ENCODE measurements around the gene NEIL1. TPM values are rescaled to one million over a fixed set of nuclear protein-coding genes. Genes with fewer than 3 reads are reported as not detected.
"Not testable (repeated sequence)": the region's sequence is repeated elsewhere in the genome, so short reads cannot be mapped to it uniquely, and the experiment has no call there.

Gene NEIL1
- polyA plus RNA-seq, 3 donors from 2014 or later: 20.7 to 23.8 (median 22.4) TPM

DNA sequence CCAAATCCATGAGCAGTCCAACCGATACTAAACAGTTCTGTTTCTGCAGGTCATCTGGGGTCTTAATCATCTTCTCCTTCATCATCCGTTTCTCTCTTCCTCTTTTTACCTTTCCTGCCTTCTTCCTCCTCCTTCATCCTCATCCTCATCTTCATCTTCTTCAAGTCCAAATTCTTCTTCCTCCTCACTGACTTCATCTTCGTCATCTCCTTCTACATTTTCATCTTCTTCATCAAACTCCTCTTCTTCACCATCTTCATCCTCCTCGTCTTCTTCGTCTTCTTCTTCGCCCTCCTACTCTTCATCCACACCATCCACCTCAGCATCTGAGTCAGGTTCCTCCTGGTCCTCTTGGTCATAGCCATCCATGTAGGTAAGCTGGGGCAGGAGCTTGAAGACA lies 25.1 kb upstream of the NEIL1 start:
- Mint-ChIP-seq H3K4me1 (no peaks in the 10 kb centered on the region), H3K27me3 (ENCODE audit: low read depth in 3 of 3) (peaks cover 0 to 3% (median 3%) of the 10 kb centered on the region in 3 donors), H3K4me3 (no peak overlapping the region)

DNA sequence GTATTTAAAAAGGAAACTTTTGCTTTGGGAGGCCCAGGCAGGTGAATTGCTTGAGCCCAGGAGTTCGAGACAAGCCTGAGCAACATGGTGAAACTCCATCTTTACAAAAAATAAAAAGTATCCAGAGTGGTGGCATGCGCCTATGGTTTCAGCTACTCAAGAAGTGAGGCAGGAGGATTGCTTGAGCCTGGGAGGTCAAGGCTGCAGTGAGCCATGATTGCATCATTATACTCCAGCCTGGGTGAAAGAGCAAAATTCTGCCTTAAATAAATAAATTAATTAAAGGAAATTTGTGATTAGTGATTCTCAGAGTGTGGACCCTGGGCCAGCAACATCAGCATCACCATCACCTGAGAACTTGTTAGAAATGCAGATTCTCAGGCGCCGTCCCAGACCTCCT lies 20.9 kb upstream of the NEIL1 start:
- H3K27me3 Mint-ChIP-seq (ENCODE audit: low read depth in 3 of 3): peaks cover 0 to 5% (median 1%) of the 10 kb centered on the region in 3 donors
- no peaks in the 10 kb centered on the region for H3K9me3 Mint-ChIP-seq
- no peaks in the 10 kb centered on the region for H3K36me3 Mint-ChIP-seq
- no peak overlapping the region for H3K27ac Mint-ChIP-seq
- H3K4me1 Mint-ChIP-seq: no peaks in the 10 kb centered on the region
- no peak for DNase-seq
- H3K4me3 Mint-ChIP-seq: no peak overlapping the region

More for the DNA sequence above, 25.1 kb upstream of the NEIL1 start:
- peak overlapping the region in 1 of 6 donors; percentile 33 for H3K27ac Mint-ChIP-seq
- no peak for DNase-seq
- H3K36me3 Mint-ChIP-seq: peaks cover 0 to 3% (median 0%) of the 10 kb centered on the region in 3 donors
- H3K9me3 Mint-ChIP-seq: no peaks in the 10 kb centered on the region

DNA sequence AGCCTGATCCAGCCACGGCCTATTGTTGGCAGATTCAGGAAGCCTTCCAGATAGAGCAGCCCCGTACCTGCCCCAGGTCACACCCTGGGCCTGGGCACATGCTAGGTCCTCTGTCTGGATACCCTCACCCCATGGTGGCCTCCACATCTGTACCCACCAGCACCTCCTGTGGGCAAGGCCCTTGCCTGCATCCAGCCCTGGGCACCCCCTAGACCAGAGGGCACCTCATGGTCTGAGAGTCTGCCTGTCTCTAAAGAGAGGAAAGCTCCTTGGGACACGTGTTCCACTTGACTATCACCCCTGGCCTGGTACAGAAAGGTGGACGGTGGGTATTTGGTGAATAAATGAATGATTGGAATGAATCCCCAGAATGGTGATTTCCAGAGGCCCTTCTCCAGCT lies 19.8 kb upstream of the NEIL1 start:
- no peak overlapping the region for H3K4me3 Mint-ChIP-seq
- no peaks in the 10 kb centered on the region for H3K4me1 Mint-ChIP-seq
- H3K9me3 Mint-ChIP-seq: no peaks in the 10 kb centered on the region
- no peaks in the 10 kb centered on the region for H3K36me3 Mint-ChIP-seq
- no peak for DNase-seq
- H3K27ac Mint-ChIP-seq: peak overlapping the region in 1 of 6 donors; percentile 21
- H3K27me3 Mint-ChIP-seq (ENCODE audit: low read depth in 3 of 3): peaks cover 0 to 7% (median 0%) of the 10 kb centered on the region in 3 donors

DNA sequence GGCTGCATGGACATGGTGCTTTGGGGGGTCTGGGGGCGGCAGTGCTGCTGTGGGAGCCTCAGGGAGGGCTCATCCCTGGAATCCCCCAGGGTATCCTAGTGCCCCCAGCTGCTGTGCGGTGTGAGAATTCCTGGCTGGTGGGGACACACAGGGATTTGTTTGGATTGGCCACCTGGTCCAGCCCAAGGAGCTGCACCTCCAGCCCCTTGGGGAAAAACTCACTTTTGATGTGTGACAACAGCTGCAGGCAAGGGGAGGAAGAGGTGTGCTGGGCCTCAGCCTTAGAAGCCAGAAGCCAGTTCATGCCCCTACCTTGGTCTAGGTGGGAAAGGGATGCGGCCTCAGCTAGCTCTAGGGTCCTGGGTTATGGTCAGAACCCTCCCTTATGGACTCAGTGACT lies 19.3 kb upstream of the NEIL1 start:
- H3K27ac Mint-ChIP-seq: no peak overlapping the region
- H3K27me3 Mint-ChIP-seq (ENCODE audit: low read depth in 3 of 3): peaks cover 0 to 7% (median 0%) of the 10 kb centered on the region in 3 donors
- no peaks in the 10 kb centered on the region for H3K36me3 Mint-ChIP-seq
- no peak overlapping the region for H3K4me3 Mint-ChIP-seq
- no peaks in the 10 kb centered on the region for H3K9me3 Mint-ChIP-seq
- no peak for DNase-seq
- H3K4me1 Mint-ChIP-seq: no peaks in the 10 kb centered on the region

DNA sequence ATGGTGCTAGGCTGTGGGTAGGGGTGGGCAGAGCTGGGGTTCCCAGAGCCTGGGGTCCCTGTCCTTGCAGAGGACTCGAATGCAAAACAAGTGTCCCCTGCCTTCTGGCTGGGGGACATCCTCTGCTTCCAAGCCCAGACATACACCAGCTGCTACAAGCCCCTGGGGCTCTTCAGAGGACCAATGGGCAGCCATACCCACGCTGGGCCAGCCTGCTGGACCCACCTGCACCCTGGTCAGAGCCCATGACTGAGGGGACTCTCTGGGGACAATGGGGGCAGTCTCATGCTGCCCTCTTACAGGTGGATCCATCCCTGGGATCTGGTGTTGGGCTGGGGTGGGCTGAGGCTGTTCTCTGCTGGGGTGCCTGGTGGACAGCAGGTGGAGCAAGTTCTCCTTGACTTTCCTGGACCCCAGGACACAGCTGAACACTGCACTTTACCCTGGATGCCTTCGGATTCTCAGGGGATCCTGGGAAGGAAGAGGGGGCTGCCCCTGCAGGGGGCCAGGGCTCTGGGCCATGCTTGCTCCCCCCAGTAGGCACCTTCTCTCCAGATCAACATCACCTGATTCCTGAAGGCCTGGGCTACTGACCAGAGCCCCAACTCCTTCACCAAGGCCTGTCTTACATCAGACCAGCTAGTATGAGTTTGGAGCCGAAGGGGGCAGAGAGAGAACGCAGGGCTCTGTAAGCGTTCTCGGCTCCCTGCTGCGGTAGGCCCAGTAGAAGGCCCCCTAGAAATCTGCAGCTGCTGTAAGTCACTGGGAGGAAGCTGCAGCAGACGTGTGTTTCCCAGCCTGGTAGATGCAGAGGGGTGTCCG lies 18.1 kb upstream of the NEIL1 start:
- Mint-ChIP-seq H3K4me3 (no peak overlapping the region), H3K4me1 (peaks cover 5 to 7% of the 10 kb centered on the region in 2 donors), H3K9me3 (no peaks in the 10 kb centered on the region), H3K27ac (no peak overlapping the region), H3K27me3 (ENCODE audit: low read depth in 3 of 3) (peaks cover 1 to 10% (median 4%) of the 10 kb centered on the region in 3 donors), H3K36me3 (no peaks in the 10 kb centered on the region)
- no peak for DNase-seq

DNA sequence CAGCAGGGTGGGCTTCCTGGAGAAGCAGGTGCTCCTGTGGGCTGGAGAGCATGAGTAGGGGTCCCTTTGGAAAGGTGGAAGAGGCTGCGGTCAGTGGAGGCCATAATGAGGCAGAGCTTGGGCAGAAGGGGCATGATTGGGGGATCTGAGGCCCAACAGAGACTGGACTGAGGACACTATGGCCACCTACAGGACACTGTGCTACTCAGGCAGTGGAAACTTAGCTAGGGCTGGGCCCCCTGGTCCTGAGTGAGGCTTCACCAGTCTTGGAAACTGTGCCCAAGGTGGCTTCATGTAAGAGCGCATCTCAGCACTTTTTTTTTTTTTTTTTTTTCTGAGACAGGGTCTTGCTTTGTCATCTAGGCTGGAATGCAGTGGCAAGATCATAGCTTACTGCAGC lies 17.3 kb upstream of the NEIL1 start:
- Mint-ChIP-seq H3K36me3 (no peaks in the 10 kb centered on the region), H3K4me1 (peaks cover 14% of the 10 kb centered on the region in 2 donors), H3K9me3 (no peaks in the 10 kb centered on the region), H3K4me3 (no peak overlapping the region), H3K27me3 (ENCODE audit: low read depth in 3 of 3) (peaks cover 4 to 18% (median 6%) of the 10 kb centered on the region in 3 donors), H3K27ac (no peak overlapping the region)
- no peak for DNase-seq

DNA sequence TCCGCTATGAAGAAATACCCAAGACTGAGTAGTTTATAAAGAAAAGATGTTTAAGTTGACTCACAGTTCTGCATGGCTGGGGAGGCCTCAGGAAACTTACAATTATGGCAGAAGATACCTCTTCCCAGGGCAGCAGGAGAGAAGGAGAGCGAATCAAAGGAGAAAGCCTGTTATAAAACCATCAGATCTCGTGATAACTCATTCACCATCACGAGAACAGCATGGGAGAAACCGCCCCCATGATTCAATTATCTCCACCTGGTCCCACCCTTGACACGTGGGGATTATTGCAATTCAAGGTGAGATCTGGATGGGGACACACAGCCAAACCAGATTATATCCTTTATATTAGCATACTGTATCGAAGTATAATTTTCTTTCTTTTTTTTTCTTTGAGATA lies 14.7 kb upstream of the NEIL1 start:
- Mint-ChIP-seq H3K4me3 (peak overlapping the region in 1 of 5 donors; percentile 2), H3K27ac (peak overlapping the region in 5 of 6 donors; percentile 6 to 51 (median 37)), H3K27me3 (ENCODE audit: low read depth in 3 of 3) (peaks cover 10 to 27% (median 12%) of the 10 kb centered on the region in 3 donors), H3K4me1 (peaks cover 37 to 38% of the 10 kb centered on the region in 2 donors)
- H3K9me3 Mint-ChIP-seq, DNase-seq, H3K36me3 Mint-ChIP-seq: not testable (repeated sequence)

DNA sequence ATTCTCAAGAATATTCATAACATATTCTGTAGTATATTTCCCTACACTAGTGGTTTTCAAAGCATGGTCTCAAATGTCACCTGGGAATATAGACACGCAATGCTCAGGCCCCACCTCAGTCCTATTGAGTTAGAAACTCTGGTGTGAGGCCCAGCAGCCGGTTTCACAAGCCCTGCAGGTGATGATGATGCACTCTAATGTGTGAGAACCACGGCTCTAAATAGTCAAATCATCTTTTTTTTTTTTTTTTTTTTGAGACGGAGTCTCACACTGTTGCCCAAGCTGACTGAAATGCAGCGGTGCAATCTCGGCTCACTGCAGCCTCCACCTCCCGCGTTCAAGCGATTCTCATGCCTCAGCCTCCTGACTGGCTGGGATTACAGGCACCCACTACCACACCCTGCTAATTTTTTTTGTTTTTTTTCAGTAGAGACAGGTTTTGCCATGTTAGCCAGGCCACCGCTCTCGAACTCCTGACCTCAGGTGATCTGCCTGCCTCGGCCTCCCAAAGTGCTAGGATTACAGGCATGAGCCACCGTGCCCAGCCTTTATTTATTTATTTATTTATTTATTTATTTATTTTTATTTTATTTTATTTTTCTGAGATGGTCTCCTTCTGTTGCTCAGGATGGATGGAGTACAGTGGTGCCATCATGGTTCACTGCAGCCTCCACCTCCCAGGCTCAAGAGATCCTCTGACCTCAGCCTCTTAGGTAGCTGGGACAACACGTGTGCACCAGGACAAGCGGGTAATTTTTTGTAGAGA lies 13.0 kb upstream of the NEIL1 start:
- peak overlapping the region; percentile 51 to 86 (median 82) for H3K27ac Mint-ChIP-seq
- H3K27me3 Mint-ChIP-seq (ENCODE audit: low read depth in 3 of 3): peaks cover 12 to 27% (median 12%) of the 10 kb centered on the region in 3 donors
- peak overlapping the region in 4 of 5 donors; percentile 32 to 76 (median 52) for H3K4me3 Mint-ChIP-seq
- peaks cover 42 to 50% of the 10 kb centered on the region in 2 donors for H3K4me1 Mint-ChIP-seq
- peak; percentile 74 to 77 (median 75) for DNase-seq
- H3K36me3 Mint-ChIP-seq, H3K9me3 Mint-ChIP-seq: not testable (repeated sequence)

DNA sequence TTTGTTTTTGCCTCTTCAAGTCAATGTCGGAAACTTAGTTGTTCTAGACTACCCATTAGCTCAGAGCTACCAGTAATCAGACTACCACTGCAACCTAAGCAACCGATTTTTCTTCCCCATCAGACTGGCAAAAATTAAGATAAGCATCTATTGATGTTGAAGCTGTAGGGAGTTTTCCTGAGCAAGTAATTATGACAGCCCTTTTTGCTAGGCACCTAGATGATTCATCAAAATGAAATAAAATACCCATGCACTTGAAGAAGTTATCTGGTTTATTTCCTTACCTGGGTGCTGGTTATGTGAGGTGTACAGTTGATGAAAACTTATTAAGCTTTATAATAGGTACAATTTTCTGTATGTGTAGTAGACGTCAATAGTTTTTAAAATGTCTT lies 11.5 kb upstream of the NEIL1 start:
- peaks cover 44 to 50% of the 10 kb centered on the region in 2 donors for H3K4me1 Mint-ChIP-seq
- no peaks in the 10 kb centered on the region for H3K9me3 Mint-ChIP-seq
- H3K36me3 Mint-ChIP-seq: peaks cover 4 to 5% (median 5%) of the 10 kb centered on the region in 3 donors
- H3K4me3 Mint-ChIP-seq: peak overlapping the region; percentile 93 to 95 (median 94)
- peaks cover 12 to 27% (median 14%) of the 10 kb centered on the region in 3 donors for H3K27me3 Mint-ChIP-seq (ENCODE audit: low read depth in 3 of 3)
- H3K27ac Mint-ChIP-seq: peak overlapping the region; percentile 68 to 95 (median 91)
- no peak for DNase-seq

DNA sequence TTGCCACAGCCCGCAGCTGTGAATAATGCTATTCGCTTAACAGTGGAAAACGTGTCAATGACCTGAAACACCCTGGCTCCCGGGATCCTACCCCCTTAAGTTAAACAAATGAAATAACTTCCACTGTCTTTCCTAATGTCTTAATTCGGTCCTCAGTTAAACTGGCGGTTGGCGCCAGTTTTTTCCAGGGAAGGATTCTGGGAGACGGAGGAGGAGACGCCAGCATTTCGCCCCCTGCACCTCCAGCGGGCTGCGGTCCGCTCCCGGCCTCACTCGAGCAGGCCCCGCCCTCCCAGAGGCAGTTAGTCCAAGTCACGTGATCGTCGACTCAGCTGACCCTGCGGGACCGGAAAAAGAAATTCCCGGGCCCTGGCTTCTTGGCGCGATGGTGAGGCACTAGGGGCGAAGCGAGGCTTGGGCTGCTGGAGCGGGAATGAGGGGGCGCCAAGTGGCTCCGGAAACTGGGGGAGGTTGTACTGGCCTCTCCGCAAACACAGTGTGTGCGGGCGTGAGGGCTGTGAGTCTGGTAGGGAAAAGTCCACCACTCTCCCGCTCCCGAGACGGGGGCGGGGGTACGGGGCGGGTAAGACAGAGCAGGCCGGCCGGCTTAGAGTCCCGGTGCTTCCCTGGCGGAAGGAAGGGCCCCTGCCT lies 11.0 kb upstream of the NEIL1 start, which contains the start of gene COMMD4:
Gene COMMD4, plus strand, starts transcription at position 359 of the 651 bp plus-strand sequence. Its CDS starts 27 bp downstream, at position 386.
- H3K4me1 Mint-ChIP-seq: peaks cover 44 to 50% of the 10 kb centered on the region in 2 donors
- H3K9me3 Mint-ChIP-seq: no peaks in the 10 kb centered on the region
- peaks cover 5 to 7% (median 5%) of the 10 kb centered on the region in 3 donors for H3K36me3 Mint-ChIP-seq
- H3K27me3 Mint-ChIP-seq (ENCODE audit: low read depth in 3 of 3): peaks cover 12 to 24% (median 16%) of the 10 kb centered on the region in 3 donors
- peak; percentile 73 to 77 (median 73) for DNase-seq
- H3K4me3 Mint-ChIP-seq: peak within 1 kb of the TSS; percentile 93 to 95 (median 94)
- H3K27ac Mint-ChIP-seq: peak within 1 kb of the TSS; percentile 68 to 95 (median 91)

DNA sequence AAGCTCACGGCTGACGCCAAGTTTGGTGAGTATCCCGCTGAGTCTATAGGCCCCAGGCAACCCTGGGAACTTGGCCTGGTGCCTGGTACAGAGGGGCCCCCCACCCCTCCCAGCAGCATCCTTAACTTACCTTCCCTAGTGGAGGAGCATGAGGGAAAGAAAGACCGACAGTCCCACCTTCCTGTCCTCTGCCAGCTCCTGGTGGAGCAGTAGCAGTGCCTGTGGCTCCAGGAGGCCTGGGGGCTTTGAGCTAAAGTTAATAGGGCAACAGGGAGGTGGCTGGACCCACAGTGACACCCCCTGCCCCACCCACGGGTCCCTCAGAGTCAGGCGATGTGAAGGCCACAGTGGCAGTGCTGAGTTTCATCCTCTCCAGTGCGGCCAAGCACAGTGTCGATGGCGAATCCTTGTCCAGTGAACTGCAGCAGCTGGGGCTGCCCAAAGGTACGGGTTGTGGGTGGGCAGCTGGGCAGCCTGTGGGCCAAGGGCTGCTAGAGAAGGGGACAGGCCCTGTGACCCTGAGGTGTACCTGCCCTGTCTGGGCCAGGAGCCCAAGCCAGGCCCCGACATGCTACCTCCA lies 8.1 kb upstream of the NEIL1 start:
- Mint-ChIP-seq H3K27me3 (ENCODE audit: low read depth in 3 of 3) (peaks cover 10 to 17% (median 12%) of the 10 kb centered on the region in 3 donors), H3K9me3 (no peaks in the 10 kb centered on the region), H3K4me3 (no peak overlapping the region), H3K36me3 (peaks cover 5 to 12% (median 9%) of the 10 kb centered on the region in 3 donors), H3K4me1 (peaks cover 37 to 44% of the 10 kb centered on the region in 2 donors), H3K27ac (no peak overlapping the region)
- DNase-seq: no peak

DNA sequence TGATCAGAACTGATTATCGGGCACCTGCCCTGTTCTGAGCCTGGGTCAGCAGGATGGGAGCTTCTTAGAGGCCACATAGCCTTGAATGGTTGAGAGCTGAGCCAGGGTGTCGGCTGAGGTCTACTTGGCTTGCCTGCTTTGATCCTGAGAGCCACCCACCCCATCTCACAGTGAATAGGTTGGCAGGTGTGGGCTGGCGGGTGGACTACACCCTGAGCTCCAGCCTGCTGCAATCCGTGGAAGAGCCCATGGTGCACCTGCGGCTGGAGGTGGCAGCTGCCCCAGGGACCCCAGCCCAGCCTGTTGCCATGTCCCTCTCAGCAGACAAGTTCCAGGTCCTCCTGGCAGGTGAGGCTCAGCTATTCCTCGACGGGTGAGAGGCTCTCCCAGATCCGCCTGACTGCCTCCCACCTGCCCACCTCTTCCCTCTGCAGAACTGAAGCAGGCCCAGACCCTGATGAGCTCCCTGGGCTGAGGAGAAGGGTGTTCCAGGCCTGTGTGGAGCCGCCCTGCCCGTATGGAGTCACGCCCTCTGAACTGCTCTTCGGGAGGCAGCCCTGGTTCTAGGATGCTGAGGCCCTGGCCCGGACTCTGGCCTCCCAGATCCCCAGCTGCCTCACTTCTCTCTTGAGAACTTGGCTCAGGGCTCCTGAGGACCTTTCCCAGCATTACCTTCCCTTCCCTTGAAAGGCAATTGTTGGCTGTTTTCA lies 7.2 kb upstream of the NEIL1 start:
- H3K36me3 Mint-ChIP-seq: peaks cover 5 to 12% (median 9%) of the 10 kb centered on the region in 3 donors
- peaks cover 8 to 11% (median 9%) of the 10 kb centered on the region in 3 donors for H3K27me3 Mint-ChIP-seq (ENCODE audit: low read depth in 3 of 3)
- H3K9me3 Mint-ChIP-seq: no peaks in the 10 kb centered on the region
- H3K4me3 Mint-ChIP-seq: no peak overlapping the region
- peaks cover 29 to 35% of the 10 kb centered on the region in 2 donors for H3K4me1 Mint-ChIP-seq
- H3K27ac Mint-ChIP-seq: peak overlapping the region in 5 of 6 donors; percentile 9 to 64 (median 44)
- no peak for DNase-seq
